Testis (tissue), 2 donors: ENCODE data around the gene CADM1.

ENCODE experiments used
- POLR2A ChIP-seq: fragments of 450-650 bp; IDR thresholded peaks from one replicate; pipeline ENCODE4 v1.6.1; 2017; ENCODE audit warnings: antibody characterized with exemption, mild to moderate bottlenecking, moderate library complexity
- TF ChIP-seq, protein P1 (sequence below), 3 experiments: fragments of 450-650 bp in 2 of 3; fragments of 200-600 bp in 1 of 3; sonication (generic) in 1 of 3; IDR thresholded peaks; one replicate each; pipeline ENCODE4 v1.5.1; 2016 to 2019; ENCODE audit warnings: antibody characterized with exemption in 3 of 3, mild to moderate bottlenecking in 2 of 3, moderate library complexity in 1 of 3

DNA sequence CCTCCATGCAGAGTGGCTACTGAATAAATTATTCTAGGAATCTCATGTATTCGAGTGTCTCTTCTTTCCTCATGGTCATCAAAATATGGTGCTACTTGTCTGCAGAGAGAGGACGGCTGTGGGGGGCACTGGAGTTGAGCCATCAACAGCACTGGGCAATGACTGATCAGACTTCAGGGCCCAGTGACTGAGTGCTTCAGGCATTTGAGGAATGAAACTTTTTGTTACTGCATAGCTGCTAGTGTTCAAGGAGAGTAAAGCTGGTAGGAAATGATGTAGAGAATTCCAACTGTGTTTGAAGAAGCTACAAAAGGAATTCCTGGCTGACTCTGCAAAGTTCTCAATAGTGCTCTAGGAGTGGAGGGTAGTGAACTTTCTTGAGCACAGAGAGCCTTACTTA, 277.7 kb downstream of the CADM1 start:
- TF ChIP-seq, protein P1, sequence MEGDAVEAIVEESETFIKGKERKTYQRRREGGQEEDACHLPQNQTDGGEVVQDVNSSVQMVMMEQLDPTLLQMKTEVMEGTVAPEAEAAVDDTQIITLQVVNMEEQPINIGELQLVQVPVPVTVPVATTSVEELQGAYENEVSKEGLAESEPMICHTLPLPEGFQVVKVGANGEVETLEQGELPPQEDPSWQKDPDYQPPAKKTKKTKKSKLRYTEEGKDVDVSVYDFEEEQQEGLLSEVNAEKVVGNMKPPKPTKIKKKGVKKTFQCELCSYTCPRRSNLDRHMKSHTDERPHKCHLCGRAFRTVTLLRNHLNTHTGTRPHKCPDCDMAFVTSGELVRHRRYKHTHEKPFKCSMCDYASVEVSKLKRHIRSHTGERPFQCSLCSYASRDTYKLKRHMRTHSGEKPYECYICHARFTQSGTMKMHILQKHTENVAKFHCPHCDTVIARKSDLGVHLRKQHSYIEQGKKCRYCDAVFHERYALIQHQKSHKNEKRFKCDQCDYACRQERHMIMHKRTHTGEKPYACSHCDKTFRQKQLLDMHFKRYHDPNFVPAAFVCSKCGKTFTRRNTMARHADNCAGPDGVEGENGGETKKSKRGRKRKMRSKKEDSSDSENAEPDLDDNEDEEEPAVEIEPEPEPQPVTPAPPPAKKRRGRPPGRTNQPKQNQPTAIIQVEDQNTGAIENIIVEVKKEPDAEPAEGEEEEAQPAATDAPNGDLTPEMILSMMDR (IDR thresholded peaks at IDR 0.05): no peak
- TF ChIP-seq POLR2A: no peak
